IPS-18c (cell line): ENCODE measurements around the gene NNT.
"Not testable (repeated sequence)": the region's sequence is repeated elsewhere in the genome, so short reads cannot be mapped to it uniquely, and the experiment has no call there.

ENCODE experiments used
- H3K4me3 ChIP-seq: 2 replicates; pipeline ENCODE4 v1.7.0; 2013; ENCODE audit warnings: low read depth, mild to moderate bottlenecking, low read length, moderate library complexity; ENCODE audit not compliant: insufficient read depth
- H3K9me3 ChIP-seq: one replicate; pipeline ENCODE4 v1.6.1; 2013; ENCODE audit warnings: mild to moderate bottlenecking, low read length, moderate library complexity; ENCODE audit not compliant: control insufficient read depth, insufficient read depth

NNT gene

DNA sequence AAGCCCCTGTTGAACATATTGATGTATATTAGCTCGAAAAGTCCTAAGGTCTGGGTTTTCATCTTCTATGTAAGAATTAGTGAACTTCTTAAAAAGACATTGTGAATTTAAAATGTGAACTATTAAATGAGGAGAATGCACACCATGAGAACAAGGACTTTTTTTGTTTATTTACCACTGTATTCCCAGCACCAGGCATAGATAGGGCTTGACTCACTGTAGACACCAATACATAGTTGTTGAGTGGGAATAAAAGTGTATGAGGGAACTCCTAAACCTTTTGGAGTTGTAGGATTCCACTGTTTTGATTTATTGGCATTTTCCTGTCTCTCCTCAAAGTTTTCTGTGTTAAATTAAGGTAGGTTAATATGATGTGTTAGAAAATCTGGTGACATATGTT lies 40.3 kb downstream of the NNT start:
- H3K9me3 ChIP-seq: no peaks in the 10 kb centered on the region

DNA sequence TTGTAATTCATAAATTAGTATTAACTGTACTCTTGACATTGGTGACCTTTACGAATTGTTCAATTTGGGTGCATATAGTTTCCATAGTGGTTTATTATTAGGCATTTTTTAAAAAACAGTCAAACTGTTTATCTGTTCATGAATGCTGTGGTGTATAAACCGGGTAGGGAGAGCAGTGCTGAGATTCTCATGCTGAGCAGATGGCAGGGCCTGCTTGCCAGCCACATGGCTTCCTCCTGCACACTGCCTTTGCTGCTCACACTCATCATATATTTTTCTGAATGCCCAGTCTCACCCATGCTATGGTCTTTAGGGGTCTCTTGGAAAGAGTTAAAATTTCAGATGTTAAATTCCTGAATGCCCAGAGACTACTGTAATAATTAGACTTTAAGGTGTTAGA lies 40.8 kb downstream of the NNT start:
- no peaks in the 10 kb centered on the region for H3K9me3 ChIP-seq
- H3K4me3 ChIP-seq: no peak overlapping the region

More for the DNA sequence above, 40.3 kb downstream of the NNT start:
- H3K4me3 ChIP-seq: no peak overlapping the region

DNA sequence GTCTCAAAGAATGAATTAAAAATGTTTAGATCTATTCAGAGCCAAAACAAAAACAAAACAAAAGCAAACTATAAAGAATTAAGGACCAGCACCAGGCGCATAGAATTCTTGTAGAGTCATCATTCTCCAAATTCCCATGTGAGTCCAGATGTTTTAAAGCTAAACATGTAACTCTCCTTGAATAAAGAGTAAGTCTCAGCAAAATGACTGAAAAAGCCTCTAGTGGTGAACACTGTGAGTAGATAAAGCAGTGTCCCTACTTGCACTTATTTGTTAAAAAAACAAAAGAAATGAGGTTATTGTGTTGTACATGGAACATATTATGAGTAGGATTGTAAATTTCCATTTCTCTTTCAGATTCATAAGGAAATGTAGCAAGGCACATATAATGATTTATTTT lies 44.0 kb downstream of the NNT start:
- Histone ChIP-seq H3K4me3 (no peak overlapping the region), H3K9me3 (no peaks in the 10 kb centered on the region)

DNA sequence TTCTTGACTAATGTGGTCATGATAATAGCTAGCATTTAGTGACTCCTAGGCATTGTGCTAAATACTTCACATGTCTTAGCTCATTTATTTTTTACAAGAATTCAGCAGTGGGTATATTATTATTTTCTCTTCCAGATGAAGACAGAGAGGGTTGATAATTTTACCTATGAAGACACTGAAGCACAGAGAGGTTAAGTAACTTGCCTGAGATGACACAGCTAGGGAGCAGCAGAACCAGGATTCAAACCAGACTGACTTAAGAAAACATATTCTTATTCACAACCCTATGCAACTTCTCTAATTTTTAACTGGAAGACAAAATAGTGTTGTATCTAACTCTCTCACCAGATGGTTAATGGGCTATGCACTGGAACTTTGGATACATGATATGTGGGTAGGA lies 44.8 kb downstream of the NNT start:
- Histone ChIP-seq H3K9me3 (no peaks in the 10 kb centered on the region), H3K4me3 (no peak overlapping the region)

DNA sequence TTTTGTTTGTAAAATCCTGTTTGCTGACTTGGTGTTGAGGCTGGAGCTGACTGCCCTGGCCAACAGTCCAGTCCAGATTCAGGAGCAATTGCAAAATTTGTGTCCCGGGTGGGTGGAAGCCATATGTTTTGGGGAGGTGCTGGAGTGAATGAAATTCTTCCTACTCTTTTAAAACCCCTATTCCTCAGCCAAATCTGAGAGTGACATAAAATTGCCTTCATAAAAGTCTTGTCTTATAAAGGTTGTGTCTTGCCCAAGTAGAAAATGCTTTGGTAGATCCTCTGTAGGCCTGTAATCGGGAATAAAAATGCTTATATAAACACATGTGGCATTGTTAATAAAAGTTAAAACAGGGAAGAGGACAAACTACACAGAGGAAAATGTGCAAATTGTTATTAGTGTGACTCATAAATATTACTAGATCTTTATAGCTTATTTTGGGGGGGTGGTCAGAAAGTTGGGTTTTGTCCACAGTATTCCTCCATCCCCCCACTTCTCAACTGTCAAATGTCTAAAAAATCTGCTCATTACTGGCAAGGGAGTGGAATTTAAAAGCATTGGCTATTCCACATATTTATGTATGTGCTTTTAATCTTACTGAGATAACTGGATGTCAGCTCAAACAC lies 45.6 kb downstream of the NNT start:
- no peaks in the 10 kb centered on the region for H3K9me3 ChIP-seq
- H3K4me3 ChIP-seq: no peak overlapping the region

DNA sequence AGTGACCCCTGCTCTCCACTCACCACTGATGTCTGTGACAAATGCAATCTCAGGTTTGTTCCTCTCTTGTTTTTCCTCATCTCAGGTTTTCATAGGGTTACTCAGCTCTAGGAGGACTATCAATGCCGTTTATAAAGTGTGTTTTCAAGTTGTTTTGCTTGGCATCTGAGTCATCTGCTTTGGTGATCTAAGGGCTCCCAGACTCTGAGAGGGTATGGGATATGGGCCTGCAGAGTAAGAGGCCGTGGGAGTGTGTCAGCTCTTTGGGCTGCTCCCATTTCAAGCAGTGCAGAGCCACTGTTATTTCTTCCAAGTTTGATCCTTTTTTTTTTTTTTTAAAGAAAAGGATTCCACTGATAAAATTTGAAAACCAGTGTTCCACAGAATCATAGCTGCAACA lies 46.3 kb downstream of the NNT start:
- H3K4me3 ChIP-seq: no peak overlapping the region
- no peaks in the 10 kb centered on the region for H3K9me3 ChIP-seq

DNA sequence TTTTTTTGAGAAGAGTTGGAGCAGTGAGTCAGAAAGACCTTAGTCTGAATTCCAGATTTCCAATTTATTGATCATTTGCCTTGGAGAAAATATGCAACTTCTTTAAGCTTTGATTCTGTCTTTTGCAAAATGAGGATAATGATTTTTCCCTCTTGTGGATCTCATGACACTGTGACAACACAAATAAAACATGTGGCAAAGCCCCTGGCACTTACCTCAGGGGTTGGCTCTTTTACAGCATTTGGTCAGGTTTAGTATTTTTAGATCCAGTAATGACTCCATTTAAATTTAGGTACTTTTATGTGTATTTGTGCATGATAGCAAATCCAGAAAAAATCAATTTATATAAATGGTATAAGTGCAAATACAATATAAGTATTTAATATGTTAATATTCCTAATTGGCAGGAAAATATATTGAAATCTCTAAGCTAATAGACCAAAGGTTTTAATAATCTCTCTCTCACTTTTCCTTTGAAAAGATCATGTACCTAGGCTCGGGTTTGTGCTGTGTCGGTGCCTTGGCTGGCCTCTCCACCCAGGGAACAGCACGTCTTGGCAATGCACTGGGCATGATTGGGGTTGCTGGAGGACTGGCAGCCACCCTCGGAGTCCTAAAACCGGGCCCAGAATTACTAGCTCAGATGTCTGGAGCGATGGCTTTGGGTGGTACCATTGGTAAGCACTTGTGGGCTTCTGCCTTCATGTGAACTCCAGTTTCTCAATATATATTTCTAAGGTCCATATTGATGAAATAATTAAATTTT lies 49.7 kb downstream of the NNT start:
- no peak overlapping the region for H3K4me3 ChIP-seq
- no peaks in the 10 kb centered on the region for H3K9me3 ChIP-seq

DNA sequence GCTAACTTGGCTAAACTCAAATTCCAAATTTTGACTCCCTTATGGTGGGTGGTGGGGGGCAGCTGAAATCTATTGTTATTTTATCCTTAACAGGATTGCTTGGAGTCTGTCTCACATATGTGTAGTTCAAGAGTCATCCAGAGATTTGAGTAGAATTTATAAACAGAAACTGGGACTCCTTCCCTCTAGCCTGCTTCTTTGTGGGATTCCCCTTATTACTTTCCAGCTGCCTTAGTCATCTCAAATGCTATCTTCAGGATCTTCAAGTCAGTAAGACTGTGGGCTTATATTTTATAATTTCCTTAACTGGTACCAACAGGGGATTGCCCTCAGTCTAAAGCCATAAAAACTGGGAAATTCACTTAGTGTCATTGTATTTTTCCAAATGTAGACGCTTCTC lies 55.5 kb downstream of the NNT start:
- no peak overlapping the region for H3K4me3 ChIP-seq
- no peaks in the 10 kb centered on the region for H3K9me3 ChIP-seq

DNA sequence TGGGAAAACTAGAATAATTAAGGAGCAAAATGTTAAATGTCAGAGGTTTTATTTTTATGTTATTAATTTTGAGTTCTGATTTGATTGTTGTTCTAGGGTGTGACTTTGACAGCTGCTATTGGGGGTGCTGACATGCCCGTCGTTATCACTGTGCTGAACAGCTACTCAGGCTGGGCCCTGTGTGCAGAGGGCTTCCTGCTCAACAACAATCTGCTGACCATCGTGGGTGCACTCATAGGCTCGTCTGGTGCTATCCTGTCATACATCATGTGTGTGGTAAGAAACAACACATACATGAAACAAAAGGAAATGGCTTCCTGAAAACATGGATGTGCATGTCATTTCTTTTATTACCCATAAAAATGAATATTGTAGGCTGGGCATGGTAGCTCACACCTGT lies 56.1 kb downstream of the NNT start:
- Histone ChIP-seq H3K9me3 (no peaks in the 10 kb centered on the region), H3K4me3 (no peak overlapping the region)

DNA sequence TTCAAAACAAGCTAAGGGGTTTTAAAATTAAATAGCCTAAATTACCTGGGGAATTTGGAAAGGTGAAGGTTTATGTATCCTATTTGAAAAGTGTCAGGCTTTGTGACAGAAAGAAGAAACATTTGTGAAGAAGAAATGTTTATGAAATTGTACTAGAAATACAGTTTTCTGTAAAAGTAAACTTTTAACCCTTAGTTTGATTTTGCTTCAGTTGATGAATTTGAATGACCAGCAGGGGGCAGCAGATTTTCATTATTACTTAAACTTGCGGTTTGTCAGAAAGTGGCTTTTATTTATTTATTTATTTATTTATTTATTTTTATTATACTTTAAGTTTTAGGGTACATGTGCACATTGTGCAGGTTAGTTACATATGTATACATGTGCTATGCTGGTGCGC lies 58.1 kb downstream of the NNT start:
- Histone ChIP-seq H3K4me3 (no peak overlapping the region), H3K9me3 (no peaks in the 10 kb centered on the region)

DNA sequence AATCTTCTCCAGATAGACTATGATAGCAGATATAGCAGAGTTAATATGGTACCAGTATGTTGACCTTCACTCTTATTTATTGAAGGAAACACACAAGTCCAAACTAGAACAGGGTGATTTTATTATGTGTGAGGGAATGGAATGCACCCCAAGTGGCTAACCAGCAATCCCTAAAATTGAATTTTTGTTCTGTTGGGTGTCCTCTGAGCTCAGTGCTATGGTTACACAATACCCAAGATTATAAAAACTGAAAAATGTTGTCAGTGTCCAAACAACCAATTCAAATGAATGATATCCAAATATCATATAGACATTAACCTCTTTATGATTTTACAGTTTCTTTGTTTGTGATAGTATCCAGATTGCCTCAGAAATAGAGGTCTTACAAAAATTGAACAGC lies 60.9 kb downstream of the NNT start:
- Histone ChIP-seq H3K4me3 (no peak overlapping the region), H3K9me3 (no peaks in the 10 kb centered on the region)

DNA sequence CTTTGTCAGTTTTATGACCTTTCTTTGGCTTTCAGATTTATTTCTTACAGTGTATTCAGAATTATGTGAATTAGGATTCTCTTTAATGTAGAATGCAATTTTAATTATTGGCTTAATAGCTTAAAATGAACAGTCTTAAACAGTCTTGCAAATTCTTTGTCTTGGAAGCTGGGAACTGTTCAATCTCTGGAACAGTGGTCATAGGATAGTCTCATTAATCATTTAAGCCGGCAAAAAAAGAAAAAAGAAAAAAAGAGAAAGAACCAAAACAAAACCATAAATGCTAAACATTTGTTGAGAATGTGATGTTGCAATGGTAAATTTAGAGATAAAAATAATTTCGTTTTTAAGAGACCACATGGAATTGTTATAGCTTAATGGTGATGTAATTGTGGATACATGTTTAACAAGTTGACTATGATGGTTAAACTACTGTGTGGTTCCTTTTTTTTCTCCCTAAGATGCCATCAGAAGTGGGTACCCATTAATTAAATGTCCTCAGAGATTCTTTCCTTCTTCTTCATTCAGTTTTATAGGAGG lies 61.6 kb downstream of the NNT start:
- no peak overlapping the region for H3K4me3 ChIP-seq

DNA sequence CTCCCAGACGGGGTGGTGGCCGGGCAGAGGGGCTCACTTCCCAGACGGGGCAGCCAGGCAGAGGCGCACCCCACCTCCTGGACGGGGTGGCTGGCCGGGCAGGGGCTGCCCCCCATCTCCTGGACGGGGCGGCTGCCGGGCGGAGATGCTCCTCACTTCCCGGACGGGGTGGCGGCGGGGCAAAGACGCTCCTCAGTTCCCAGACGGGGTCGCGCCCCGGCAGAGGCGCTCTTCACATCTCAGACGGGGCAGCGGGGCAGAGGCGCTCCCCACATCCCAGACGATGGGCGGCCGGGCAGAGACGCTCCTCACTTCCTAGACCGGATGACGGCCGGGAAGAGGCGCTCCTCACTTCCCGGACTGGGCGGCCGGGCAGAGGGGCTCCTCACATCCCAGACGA lies 62.8 kb downstream of the NNT start:
- H3K4me3 ChIP-seq: not testable (repeated sequence)

More for the DNA sequence above, 61.6 kb downstream of the NNT start:
- H3K9me3 ChIP-seq: no peaks in the 10 kb centered on the region

DNA sequence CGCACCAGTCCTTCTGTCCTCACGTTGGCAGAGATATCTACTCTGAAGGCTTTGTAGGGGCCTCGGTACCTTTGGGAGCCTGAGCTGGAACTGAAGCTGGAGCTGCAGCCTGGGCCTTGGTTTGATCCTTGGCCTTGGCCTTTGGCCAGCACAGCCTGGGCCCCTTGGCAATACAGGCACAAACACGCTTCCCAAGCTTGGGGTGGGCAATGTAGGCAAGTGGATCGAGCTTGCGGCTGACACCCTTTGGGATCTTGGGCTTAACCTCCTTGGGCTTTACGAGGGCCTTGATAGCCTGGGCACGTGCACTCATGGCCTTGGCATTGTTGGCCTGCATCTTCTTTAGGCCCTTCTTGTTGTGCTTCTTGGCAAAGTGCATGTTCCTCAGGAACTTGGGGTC lies 63.7 kb downstream of the NNT start:
- H3K4me3 ChIP-seq, H3K9me3 ChIP-seq: not testable (repeated sequence)

More for the DNA sequence above, 62.8 kb downstream of the NNT start:
- H3K9me3 ChIP-seq: not testable (repeated sequence)

DNA sequence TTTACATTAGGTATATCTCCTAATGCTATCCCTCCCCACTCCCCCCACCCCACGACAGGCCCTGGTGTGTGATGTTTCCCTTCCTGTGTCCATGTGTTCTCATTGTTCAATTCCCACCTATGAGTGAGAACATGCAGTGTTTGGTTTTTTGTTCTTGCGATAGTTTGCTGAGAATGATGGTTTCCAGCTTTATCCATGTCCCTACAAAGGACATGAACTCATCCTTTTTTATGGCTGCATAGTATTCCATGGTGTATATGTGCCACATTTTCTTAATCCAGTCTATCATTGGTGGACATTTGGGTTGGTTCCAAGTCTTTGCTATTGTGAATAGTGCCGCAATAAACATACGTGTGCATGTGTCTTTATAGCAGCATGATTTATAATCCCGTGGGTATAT lies 64.4 kb downstream of the NNT start:
- H3K9me3 ChIP-seq, H3K4me3 ChIP-seq: not testable (repeated sequence)

DNA sequence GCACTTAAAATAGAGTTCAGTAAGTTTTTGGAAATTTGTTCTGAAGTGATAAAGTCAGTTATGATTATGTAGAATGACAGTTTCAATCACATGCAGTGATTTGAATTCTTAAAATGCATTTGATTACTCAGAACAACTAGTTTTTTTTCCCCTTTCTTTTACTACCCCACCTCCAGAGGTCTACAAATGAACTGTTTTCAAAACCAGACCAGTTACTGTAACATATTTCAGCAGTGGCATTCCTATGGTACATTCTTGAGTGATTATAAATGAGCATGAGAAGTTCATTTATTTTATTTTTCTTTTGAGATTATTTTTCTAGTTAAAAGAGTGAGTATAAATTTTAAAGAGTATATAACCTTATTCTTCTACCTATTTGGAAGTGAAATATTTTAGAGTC lies 71.6 kb downstream of the NNT start:
- Histone ChIP-seq H3K9me3 (no peaks in the 10 kb centered on the region), H3K4me3 (no peak overlapping the region)

DNA sequence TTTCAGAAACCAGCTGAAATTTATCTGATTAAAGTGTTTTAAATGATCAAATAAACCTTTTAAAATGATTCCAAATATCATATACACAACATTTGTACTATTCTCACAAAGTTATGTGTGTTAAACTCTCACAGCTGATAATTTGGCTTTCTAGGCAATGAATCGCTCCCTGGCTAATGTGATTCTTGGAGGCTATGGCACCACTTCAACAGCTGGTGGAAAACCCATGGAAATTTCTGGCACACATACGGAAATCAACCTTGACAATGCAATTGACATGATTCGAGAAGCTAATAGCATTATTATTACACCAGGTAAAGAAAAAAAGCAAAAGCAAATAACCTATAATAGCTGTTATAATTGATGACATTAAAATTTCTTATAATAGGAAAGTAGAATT lies 72.4 kb downstream of the NNT start:
- H3K9me3 ChIP-seq: no peaks in the 10 kb centered on the region
- no peak overlapping the region for H3K4me3 ChIP-seq

DNA sequence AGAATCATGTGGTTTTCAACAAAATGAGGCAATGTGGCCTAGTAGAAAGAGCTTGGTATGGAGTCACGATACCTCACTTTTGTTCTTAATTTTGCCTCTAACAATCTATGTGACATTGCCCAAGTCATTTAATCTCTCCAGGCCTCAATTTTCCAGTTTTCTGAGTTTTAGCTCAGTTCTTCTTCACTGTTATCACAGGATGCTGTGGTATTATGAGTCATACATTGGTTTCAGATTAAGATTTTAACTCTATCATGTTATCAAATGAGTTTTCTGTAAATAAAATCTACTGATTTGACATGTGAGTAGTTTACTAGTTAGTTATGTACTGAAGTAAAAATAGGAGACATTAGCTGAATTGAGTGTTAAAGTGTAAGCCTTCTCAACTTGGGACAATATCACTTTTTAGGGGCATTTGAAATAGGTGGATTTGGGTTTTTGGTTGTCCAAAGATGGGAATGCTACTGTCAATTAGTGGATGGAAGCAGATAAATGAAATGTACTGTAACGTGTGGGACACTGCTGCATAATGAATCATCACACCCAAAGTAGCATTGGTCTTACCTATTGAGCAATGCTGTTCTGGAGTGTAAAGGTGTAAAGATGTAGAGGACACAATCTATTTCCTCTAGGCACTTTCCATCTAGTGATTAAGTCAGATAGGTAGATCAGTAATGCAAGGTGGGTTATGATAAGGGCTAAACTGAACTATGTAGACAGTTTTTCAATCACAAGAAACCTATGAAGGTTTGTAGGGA lies 73.3 kb downstream of the NNT start:
- Histone ChIP-seq H3K4me3 (no peak overlapping the region), H3K9me3 (no peaks in the 10 kb centered on the region)
